ENCODE data around the gene OLIG1.

The OLIG1 gene, protein sequence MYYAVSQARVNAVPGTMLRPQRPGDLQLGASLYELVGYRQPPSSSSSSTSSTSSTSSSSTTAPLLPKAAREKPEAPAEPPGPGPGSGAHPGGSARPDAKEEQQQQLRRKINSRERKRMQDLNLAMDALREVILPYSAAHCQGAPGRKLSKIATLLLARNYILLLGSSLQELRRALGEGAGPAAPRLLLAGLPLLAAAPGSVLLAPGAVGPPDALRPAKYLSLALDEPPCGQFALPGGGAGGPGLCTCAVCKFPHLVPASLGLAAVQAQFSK

DNA sequence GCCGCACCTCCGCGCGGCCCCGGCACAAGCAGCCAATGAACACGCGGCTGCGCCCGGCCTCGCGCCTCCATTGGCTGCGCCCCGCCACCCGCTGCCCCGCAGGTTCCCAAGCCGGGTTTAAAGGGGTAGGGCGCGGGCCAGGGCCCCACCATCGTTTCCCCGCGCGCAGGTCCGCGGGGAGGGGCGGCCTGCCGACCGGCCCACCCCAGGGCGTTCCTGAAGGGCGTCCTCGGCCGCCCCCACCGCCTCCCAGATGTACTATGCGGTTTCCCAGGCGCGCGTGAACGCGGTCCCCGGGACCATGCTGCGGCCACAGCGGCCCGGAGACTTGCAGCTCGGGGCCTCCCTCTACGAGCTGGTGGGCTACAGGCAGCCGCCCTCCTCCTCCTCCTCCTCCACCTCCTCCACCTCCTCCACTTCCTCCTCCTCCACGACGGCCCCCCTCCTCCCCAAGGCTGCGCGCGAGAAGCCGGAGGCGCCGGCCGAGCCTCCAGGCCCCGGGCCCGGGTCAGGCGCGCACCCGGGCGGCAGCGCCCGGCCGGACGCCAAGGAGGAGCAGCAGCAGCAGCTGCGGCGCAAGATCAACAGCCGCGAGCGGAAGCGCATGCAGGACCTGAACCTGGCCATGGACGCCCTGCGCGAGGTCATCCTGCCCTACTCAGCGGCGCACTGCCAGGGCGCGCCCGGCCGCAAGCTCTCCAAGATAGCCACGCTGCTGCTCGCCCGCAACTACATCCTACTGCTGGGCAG, at the start of gene OLIG1:
Gene OLIG1 (plus strand): TSS at position 148 of the 750 bp plus-strand sequence. CDS start 106 bp downstream, at position 254.
- no peak for DNase-seq

DNA sequence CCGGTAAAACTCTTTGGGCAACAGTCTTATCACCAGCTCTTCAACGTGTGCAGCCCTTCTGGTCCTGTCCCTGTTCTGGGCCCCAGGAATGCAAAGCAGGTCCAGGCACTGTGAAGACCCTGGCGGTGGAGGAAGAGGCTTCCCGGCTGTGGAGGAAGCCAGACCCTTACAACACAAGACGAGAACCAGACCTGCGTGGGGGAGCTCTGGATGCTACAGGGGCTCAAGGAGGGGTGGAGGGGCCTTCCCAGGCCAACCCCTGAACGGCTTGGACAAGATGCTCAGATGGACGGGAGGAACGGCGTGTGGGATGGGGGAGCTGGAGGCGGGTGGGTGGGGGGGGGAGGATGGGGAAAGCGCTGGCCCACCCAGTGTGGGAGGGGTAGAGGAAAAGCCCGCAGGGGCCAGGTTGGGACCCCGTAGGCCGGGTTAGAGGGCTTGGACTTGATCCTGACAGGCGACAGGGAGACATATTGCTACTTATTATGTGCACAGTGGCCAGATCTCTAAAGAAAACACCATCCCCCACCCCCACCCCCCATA, 49.3 kb upstream of the OLIG1 start:
- no peak for DNase-seq

DNA sequence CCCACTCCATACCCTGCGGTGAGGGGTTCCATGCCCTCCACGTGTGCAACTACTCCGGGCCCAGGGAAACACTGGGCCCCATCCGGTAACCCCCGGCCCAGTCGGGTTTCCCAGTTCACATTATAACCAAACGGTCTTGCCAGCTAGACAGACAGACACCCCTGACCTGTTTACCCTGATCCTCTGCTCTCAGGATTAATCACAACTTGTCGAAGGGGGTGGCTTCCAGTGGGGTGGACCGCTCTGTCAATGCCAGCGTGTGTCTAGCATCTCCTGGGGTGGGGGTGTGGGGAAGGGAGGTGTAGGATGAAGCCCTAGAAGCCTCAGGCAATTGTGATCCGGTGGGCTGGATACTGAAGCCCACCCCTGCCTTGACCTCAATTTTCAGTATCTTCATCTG, 48.8 kb upstream of the OLIG1 start:
- DNase-seq: no peak

DNA sequence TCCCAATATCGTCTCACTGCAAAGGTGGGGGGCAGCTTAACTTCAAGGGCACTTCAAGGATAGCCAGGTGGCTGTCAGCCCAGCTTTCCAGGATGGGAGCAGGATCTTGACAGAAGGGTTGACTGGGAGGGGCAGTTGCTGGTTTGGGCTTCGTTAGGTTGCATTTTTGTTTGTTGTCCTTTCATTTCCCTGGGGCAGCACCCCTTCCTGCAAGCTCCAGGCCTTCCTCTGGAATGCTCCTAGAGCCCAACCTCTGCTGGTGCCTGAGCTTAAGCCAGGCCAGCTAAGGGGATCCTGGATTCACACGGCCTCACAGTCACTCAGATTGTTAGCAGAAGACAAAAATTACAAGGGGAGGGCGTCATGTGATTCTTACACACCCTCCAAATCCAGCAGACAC, 48.3 kb upstream of the OLIG1 start:
- no peak for DNase-seq

DNA sequence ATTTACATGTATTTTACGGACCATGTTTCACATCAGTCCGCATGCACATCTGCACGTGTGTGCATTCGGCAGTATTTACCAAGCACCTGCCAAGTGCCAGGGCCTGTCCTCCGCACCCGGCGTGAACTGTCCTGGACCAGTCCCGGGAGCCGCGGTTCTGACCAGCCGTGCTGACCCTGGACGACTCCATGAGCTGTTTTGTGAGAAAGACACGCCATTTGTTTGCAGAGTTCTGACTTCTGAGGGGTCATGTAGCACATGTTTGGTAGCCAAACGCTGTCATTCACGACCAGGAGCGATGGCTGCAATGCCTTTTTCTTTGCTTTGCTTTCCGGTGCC, 47.5 kb upstream of the OLIG1 start:
- DNase-seq: no peak

DNA sequence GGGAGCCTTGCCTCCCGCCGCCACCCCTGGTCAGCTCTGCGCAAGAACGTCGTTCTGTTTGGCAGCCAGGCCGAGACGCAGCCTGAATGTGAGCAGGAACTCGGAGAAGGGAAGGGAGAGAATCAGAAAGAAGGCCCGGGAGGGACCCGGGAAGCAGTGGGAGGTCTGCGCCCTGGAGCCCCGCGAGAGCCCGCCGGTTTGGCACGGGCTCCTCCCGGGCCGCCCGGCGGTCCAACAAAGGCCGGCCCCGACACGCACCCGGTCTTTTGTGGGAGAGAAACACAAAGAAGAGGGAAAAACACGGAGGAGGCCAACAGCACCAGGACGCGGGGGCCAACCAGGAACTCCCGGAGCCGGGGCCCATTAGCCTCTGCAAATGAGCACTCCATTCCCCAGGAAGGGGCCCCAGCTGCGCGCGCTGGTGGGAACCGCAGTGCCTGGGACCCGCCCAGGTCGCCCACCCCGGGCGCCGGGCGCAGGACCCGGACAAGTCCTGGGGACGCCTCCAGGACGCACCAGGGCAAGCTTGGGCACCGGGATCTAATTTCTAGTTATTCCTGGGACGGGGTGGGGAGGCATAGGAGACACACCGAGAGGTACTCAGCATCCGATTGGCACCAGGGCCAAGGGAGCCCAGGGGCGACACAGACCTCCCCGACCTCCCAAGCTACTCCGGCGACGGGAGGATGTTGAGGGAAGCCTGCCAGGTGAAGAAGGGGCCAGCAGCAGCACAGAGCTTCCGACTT, 46.9 kb upstream of the OLIG1 start:
- DNase-seq: no peak

DNA sequence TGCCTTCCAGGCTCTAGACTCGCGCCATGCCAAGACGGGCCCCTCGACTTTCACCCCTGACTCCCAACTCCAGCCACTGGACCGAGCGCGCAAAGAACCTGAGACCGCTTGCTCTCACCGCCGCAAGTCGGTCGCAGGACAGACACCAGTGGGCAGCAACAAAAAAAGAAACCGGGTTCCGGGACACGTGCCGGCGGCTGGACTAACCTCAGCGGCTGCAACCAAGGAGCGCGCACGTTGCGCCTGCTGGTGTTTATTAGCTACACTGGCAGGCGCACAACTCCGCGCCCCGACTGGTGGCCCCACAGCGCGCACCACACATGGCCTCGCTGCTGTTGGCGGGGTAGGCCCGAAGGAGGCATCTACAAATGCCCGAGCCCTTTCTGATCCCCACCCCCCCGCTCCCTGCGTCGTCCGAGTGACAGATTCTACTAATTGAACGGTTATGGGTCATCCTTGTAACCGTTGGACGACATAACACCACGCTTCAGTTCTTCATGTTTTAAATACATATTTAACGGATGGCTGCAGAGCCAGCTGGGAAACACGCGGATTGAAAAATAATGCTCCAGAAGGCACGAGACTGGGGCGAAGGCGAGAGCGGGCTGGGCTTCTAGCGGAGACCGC, 46.3 kb upstream of the OLIG1 start:
- no peak for DNase-seq

DNA sequence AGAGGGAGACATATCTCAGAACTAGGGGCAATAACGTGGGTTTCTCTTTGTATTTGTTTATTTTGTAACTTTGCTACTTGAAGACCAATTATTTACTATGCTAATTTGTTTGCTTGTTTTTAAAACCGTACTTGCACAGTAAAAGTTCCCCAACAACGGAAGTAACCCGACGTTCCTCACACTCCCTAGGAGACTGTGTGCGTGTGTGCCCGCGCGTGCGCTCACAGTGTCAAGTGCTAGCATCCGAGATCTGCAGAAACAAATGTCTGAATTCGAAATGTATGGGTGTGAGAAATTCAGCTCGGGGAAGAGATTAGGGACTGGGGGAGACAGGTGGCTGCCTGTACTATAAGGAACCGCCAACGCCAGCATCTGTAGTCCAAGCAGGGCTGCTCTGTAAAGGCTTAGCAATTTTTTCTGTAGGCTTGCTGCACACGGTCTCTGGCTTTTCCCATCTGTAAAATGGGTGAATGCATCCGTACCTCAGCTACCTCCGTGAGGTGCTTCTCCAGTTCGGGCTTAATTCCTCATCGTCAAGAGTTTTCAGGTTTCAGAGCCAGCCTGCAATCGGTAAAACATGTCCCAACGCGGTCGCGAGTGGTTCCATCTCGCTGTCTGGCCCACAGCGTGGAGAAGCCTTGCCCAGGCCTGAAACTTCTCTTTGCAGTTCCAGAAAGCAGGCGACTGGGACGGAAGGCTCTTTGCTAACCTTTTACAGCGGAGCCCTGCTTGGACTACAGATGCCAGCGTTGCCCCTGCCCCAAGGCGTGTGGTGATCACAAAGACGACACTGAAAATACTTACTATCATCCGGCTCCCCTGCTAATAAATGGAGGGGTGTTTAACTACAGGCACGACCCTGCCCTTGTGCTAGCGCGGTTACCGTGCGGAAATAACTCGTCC, 45.5 kb upstream of the OLIG1 start:
- DNase-seq: no peak

DNA sequence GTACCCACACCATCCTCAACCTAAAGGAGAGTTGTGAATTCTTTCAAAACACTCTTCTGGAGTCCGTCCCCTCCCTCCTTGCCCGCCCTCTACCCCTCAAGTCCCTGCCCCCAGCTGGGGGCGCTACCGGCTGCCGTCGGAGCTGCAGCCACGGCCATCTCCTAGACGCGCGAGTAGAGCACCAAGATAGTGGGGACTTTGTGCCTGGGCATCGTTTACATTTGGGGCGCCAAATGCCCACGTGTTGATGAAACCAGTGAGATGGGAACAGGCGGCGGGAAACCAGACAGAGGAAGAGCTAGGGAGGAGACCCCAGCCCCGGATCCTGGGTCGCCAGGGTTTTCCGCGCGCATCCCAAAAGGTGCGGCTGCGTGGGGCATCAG, 44.8 kb upstream of the OLIG1 start:
- DNase-seq: no peak

DNA sequence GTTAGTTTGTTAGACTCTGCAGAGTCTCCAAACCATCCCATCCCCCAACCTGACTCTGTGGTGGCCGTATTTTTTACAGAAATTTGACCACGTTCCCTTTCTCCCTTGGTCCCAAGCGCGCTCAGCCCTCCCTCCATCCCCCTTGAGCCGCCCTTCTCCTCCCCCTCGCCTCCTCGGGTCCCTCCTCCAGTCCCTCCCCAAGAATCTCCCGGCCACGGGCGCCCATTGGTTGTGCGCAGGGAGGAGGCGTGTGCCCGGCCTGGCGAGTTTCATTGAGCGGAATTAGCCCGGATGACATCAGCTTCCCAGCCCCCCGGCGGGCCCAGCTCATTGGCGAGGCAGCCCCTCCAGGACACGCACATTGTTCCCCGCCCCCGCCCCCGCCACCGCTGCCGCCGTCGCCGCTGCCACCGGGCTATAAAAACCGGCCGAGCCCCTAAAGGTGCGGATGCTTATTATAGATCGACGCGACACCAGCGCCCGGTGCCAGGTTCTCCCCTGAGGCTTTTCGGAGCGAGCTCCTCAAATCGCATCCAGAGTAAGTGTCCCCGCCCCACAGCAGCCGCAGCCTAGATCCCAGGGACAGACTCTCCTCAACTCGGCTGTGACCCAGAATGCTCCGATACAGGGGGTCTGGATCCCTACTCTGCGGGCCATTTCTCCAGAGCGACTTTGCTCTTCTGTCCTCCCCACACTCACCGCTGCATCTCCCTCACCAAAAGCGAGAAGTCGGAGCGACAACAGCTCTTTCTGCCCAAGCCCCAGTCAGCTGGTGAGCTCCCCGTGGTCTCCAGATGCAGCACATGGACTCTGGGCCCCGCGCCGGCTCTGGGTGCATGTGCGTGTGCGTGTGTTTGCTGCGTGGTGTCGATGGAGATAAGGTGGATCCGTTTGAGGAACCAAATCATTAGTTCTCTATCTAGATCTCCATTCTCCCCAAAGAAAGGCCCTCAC, 44.2 kb upstream of the OLIG1 start, which contains the start of gene OLIG2:
Gene OLIG2 (plus strand): TSS at position 447 of the 954 bp plus-strand sequence. CDS start 928 bp downstream, outside the sequence.
- DNase-seq: no peak

DNA sequence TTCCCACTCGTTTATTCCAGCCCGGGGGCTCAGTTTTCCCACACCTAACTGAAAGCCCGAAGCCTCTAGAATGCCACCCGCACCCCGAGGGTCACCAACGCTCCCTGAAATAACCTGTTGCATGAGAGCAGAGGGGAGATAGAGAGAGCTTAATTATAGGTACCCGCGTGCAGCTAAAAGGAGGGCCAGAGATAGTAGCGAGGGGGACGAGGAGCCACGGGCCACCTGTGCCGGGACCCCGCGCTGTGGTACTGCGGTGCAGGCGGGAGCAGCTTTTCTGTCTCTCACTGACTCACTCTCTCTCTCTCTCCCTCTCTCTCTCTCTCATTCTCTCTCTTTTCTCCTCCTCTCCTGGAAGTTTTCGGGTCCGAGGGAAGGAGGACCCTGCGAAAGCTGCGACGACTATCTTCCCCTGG, 43.5 kb upstream of the OLIG1 start:
- no peak for DNase-seq

DNA sequence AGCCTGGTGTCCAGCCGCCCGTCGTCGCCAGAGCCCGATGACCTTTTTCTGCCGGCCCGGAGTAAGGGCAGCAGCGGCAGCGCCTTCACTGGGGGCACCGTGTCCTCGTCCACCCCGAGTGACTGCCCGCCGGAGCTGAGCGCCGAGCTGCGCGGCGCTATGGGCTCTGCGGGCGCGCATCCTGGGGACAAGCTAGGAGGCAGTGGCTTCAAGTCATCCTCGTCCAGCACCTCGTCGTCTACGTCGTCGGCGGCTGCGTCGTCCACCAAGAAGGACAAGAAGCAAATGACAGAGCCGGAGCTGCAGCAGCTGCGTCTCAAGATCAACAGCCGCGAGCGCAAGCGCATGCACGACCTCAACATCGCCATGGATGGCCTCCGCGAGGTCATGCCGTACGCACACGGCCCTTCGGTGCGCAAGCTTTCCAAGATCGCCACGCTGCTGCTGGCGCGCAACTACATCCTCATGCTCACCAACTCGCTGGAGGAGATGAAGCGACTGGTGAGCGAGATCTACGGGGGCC, 43.0 kb upstream of the OLIG1 start:
- DNase-seq: no peak

DNA sequence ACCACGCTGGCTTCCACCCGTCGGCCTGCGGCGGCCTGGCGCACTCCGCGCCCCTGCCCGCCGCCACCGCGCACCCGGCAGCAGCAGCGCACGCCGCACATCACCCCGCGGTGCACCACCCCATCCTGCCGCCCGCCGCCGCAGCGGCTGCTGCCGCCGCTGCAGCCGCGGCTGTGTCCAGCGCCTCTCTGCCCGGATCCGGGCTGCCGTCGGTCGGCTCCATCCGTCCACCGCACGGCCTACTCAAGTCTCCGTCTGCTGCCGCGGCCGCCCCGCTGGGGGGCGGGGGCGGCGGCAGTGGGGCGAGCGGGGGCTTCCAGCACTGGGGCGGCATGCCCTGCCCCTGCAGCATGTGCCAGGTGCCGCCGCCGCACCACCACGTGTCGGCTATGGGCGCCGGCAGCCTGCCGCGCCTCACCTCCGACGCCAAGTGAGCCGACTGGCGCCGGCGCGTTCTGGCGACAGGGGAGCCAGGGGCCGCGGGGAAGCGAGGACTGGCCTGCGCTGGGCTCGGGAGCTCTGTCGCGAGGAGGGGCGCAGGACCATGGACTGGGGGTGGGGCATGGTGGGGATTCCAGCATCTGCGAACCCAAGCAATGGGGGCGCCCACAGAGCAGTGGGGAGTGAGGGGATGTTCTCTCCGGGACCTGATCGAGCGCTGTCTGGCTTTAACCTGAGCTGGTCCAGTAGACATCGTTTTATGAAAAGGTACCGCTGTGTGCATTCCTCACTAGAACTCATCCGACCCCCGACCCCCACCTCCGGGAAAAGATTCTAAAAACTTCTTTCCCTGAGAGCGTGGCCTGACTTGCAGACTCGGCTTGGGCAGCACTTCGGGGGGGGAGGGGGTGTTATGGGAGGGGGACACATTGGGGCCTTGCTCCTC, 42.3 kb upstream of the OLIG1 start:
- no peak for DNase-seq

DNA sequence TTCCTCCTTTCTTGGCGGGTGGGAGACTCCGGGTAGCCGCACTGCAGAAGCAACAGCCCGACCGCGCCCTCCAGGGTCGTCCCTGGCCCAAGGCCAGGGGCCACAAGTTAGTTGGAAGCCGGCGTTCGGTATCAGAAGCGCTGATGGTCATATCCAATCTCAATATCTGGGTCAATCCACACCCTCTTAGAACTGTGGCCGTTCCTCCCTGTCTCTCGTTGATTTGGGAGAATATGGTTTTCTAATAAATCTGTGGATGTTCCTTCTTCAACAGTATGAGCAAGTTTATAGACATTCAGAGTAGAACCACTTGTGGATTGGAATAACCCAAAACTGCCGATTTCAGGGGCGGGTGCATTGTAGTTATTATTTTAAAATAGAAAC, 41.7 kb upstream of the OLIG1 start:
- DNase-seq: no peak

DNA sequence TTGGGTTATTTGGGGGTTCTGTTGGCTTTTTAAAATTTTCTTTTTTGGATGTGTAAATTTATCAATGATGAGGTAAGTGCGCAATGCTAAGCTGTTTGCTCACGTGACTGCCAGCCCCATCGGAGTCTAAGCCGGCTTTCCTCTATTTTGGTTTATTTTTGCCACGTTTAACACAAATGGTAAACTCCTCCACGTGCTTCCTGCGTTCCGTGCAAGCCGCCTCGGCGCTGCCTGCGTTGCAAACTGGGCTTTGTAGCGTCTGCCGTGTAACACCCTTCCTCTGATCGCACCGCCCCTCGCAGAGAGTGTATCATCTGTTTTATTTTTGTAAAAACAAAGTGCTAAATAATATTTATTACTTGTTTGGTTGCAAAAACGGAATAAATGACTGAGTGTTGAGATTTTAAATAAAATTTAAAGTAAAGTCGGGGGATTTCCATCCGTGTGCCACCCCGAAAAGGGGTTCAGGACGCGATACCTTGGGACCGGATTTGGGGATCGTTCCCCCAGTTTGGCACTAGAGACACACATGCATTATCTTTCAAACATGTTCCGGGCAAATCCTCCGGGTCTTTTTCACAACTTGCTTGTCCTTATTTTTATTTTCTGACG, 41.1 kb upstream of the OLIG1 start:
- no peak for DNase-seq

DNA sequence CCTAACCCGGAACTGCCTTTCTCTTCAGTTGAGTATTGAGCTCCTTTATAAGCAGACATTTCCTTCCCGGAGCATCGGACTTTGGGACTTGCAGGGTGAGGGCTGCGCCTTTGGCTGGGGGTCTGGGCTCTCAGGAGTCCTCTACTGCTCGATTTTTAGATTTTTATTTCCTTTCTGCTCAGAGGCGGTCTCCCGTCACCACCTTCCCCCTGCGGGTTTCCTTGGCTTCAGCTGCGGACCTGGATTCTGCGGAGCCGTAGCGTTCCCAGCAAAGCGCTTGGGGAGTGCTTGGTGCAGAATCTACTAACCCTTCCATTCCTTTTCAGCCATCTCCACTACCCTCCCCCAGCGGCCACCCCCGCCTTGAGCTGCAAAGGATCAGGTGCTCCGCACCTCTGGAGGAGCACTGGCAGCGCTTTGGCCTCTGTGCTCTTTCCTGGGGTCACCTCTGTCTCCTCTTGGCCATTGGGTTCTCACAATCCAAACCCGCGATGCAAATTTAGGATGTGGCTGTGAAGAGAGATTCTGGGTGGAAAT, 40.5 kb upstream of the OLIG1 start:
- DNase-seq: no peak

DNA sequence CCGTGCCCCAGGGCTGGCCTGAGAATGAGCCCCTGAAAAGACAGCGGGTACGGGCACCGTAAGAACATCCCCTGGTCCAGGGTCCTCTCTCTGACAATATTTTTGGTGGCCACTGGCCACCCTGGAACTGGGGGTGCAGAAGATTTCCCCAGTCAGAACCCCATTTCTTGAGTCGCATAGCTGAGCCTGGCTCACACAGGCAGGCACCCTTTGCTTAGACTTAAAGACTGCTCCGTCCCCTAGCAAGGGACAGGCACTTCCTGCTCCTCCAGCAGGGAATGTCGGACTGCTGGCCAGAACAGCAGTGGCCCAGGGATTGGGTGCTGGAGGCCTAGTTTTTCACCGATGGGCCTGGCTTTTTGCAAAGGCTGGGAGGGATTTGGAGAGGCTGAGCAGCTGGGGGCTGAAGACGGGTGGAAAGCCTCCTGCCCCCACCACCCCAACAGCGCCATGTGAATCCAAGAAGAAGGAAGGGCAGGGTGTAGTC, 39.9 kb upstream of the OLIG1 start:
- no peak for DNase-seq

DNA sequence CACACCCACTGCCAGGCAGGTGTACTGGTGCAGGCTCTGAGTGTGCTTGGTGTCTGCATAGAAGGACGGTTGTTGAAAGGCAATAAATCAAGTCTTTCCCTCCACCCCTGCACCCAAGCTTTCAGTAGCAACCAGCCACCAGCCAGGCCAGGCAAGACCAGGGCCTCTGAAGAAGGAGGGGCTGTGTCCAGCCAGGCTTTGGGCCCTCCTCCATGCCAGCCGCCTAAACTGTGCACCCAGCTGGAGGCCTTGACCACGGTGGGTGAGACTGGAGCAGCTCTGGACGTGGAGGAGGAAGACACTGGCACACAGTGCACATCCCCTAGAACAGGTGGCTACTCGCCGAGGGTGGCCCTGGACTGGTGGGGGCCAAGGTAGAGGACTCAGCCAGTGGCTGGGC, 39.3 kb upstream of the OLIG1 start:
- no peak for DNase-seq
